GM12891 (cell line): ENCODE results near the gene CYBC1.

Experiments
- PAX5 ChIP-seq: IDR thresholded peaks from 2 replicates; pipeline ENCODE4 v1.6.1; 2011; ENCODE audit warnings: low read length, moderate library complexity, mild to moderate bottlenecking; ENCODE audit not compliant: insufficient read depth, severe bottlenecking
- POLR2A ChIP-seq: IDR thresholded peaks from 2 replicates; pipeline ENCODE4 v1.6.1; 2011; ENCODE audit warnings: low read depth, low read length, control low read depth
- POLR2AphosphoS5 ChIP-seq: IDR thresholded peaks from 2 replicates; pipeline ENCODE4 v1.6.1; 2011; ENCODE audit warnings: low read depth, low read length, control low read depth
- POU2F2 ChIP-seq: IDR thresholded peaks from 2 replicates; pipeline ENCODE4 v1.6.1; 2011; ENCODE audit warnings: low read depth, mild to moderate bottlenecking, control low read depth, low read length, moderate library complexity
- SPI1 ChIP-seq: IDR thresholded peaks from 2 replicates; pipeline ENCODE4 v1.6.1; 2011; ENCODE audit warnings: low read depth, low read length, control low read depth
- TAF1 ChIP-seq: IDR thresholded peaks from 2 replicates; pipeline ENCODE4 v1.6.1; 2011; ENCODE audit warnings: low read depth, low read length, control low read depth

GRCh38 chr17:82449131-82449882, 1.2 kb downstream of the CYBC1 start:
- TF ChIP-seq TAF1 = peak; percentile 81
- peak; percentile 95 for TF ChIP-seq POLR2A
- peak; percentile 89; the same call in 1 of the 2 replicates for TF ChIP-seq POLR2AphosphoS5
- TF ChIP-seq POU2F2 = 0 out of 2 replicates have a peak, but pooled peaks have one; percentile 80
- no peak for TF ChIP-seq PAX5
- TF ChIP-seq SPI1 = peak; percentile 99
